Stimulated activated CD4-positive, alpha-beta T cell treated with anti-CD3 and anti-CD28 coated beads, Interleukin-12 subunit alpha, Interleukin-12 subunit beta, amount 100 ng/mL, for 48 hours (primary cell): ENCODE measurements around the gene ARHGAP6.

Experiments used
- DNase-seq, 3 donors: peaks; one replicate each; pipeline ENCODE4 v3.0.0-alpha.2; 2020; ENCODE audit warnings: low read depth in 2 of 3, low spot score in 1 of 3

ARHGAP6 gene

GRCh38 chrX:11665168-11666111, at the start of gene ARHGAP6:
TSS of gene ARHGAP6 (minus strand) at chrX:11665920. CDS start at chrX:11664828, 1,092 bp downstream.
- DNase-seq = no peak

GRCh38 chrX:11704725-11705495, 39.2 kb upstream of the ARHGAP6 start:
- no peak for DNase-seq

- no peak for DNase-seq
Observed at GRCh38 chrX:11703855-11704254, 38.1 kb upstream of the ARHGAP6 start.

- no peak for DNase-seq
Observed at GRCh38 chrX:11702965-11703631, 37.4 kb upstream of the ARHGAP6 start.

- DNase-seq = no peak
Observed at GRCh38 chrX:11702420-11702819, 36.7 kb upstream of the ARHGAP6 start.

- DNase-seq = no peak
Observed at GRCh38 chrX:11698702-11699101, 33.0 kb upstream of the ARHGAP6 start.

GRCh38 chrX:11688201-11688600, 22.5 kb upstream of the ARHGAP6 start:
- no peak for DNase-seq

- no peak for DNase-seq
Observed at GRCh38 chrX:11687157-11687556, 21.4 kb upstream of the ARHGAP6 start.

- DNase-seq = no peak
Observed at GRCh38 chrX:11683057-11683456, 17.3 kb upstream of the ARHGAP6 start.

GRCh38 chrX:11678158-11678557, 12.4 kb upstream of the ARHGAP6 start:
- no peak for DNase-seq

- no peak for DNase-seq
Observed at GRCh38 chrX:11672213-11672612, 6.5 kb upstream of the ARHGAP6 start.

GRCh38 chrX:11670316-11670715, 4.6 kb upstream of the ARHGAP6 start:
- no peak for DNase-seq

GRCh38 chrX:11666952-11667685, 1.4 kb upstream of the ARHGAP6 start:
- DNase-seq = no peak

- no peak for DNase-seq
Observed at GRCh38 chrX:11666164-11666563, 444 bp upstream of the ARHGAP6 start.

- no peak for DNase-seq
Observed at GRCh38 chrX:11664211-11665167, 1.2 kb downstream of the ARHGAP6 start.

- no peak for DNase-seq
Observed at GRCh38 chrX:11663875-11664210, 1.9 kb downstream of the ARHGAP6 start.

GRCh38 chrX:11655282-11656015, 10.3 kb downstream of the ARHGAP6 start:
- DNase-seq = no peak

GRCh38 chrX:11648705-11649519, 16.8 kb downstream of the ARHGAP6 start:
- DNase-seq = no peak
